ENCODE results near the gene FBXL3.

Gene FBXL3

GRCh38 chr13:77026861-77027621 lies at the start of gene FBXL3:
Gene FBXL3 (minus strand): TSS chr13:77027159. CDS start chr13:77021860, 5,299 bp downstream.
- in situ Hi-C loops (cut with MboI; ENCODE audit: low sequenced_read_pairs), result no loop called here

GRCh38 chr13:77067519-77067918 lies 40.6 kb upstream of the FBXL3 start:
- in situ Hi-C loops (cut with MboI; ENCODE audit: low sequenced_read_pairs), result no loop called here

GRCh38 chr13:77065461-77066147 lies 38.6 kb upstream of the FBXL3 start:
- in situ Hi-C loops (cut with MboI; ENCODE audit: low sequenced_read_pairs), result no loop called here

- in situ Hi-C loops (cut with MboI; ENCODE audit: low sequenced_read_pairs), result no loop called here
These were observed 35.1 kb upstream of the FBXL3 start for GRCh38 chr13:77062097-77062496.

- in situ Hi-C loops (cut with MboI; ENCODE audit: low sequenced_read_pairs), result no loop called here
These were observed 34.4 kb upstream of the FBXL3 start for GRCh38 chr13:77061362-77061761.

- in situ Hi-C loops (cut with MboI; ENCODE audit: low sequenced_read_pairs), result no loop called here
These were observed 29.9 kb upstream of the FBXL3 start for GRCh38 chr13:77056886-77057285.

GRCh38 chr13:77056382-77056781 lies 29.4 kb upstream of the FBXL3 start:
- in situ Hi-C loops (cut with MboI; ENCODE audit: low sequenced_read_pairs), result no loop called here

- in situ Hi-C loops (cut with MboI; ENCODE audit: low sequenced_read_pairs), result no loop called here
These were observed 28.2 kb upstream of the FBXL3 start for GRCh38 chr13:77055158-77055557.

GRCh38 chr13:77053192-77053591 lies 26.2 kb upstream of the FBXL3 start:
- in situ Hi-C loops (cut with MboI; ENCODE audit: low sequenced_read_pairs), result no loop called here

GRCh38 chr13:77048681-77049080 lies 21.7 kb upstream of the FBXL3 start:
- in situ Hi-C loops (cut with MboI; ENCODE audit: low sequenced_read_pairs), result no loop called here

GRCh38 chr13:77047649-77048343 lies 20.8 kb upstream of the FBXL3 start:
- in situ Hi-C loops (cut with MboI; ENCODE audit: low sequenced_read_pairs), result no loop called here

GRCh38 chr13:77042566-77043177 lies 15.7 kb upstream of the FBXL3 start:
- in situ Hi-C loops (cut with MboI; ENCODE audit: low sequenced_read_pairs), result no loop called here

GRCh38 chr13:77040835-77041234 lies 13.9 kb upstream of the FBXL3 start:
- in situ Hi-C loops (cut with MboI; ENCODE audit: low sequenced_read_pairs), result no loop called here

GRCh38 chr13:77040076-77040475 lies 13.1 kb upstream of the FBXL3 start:
- in situ Hi-C loops (cut with MboI; ENCODE audit: low sequenced_read_pairs), result no loop called here

- in situ Hi-C loops (cut with MboI; ENCODE audit: low sequenced_read_pairs), result no loop called here
These were observed 12.0 kb upstream of the FBXL3 start for GRCh38 chr13:77038907-77039480.

- in situ Hi-C loops (cut with MboI; ENCODE audit: low sequenced_read_pairs), result no loop called here
These were observed 9.3 kb upstream of the FBXL3 start for GRCh38 chr13:77036279-77036678.

GRCh38 chr13:77034881-77035280 lies 7.9 kb upstream of the FBXL3 start:
- in situ Hi-C loops (cut with MboI; ENCODE audit: low sequenced_read_pairs), result no loop called here

- in situ Hi-C loops (cut with MboI; ENCODE audit: low sequenced_read_pairs), result no loop called here
These were observed 6.9 kb upstream of the FBXL3 start for GRCh38 chr13:77033717-77034302.

GRCh38 chr13:77031656-77032243 lies 4.8 kb upstream of the FBXL3 start:
- in situ Hi-C loops (cut with MboI; ENCODE audit: low sequenced_read_pairs), result no loop called here

- in situ Hi-C loops (cut with MboI; ENCODE audit: low sequenced_read_pairs), result no loop called here
These were observed 2.5 kb upstream of the FBXL3 start for GRCh38 chr13:77029436-77029835.

Data from HL-60/S4 treated with phorbol 12-myristate 13-acetate at 8.2 ng/mL for 4 days and 3 days (cell line).